PC-9 (cell line): ENCODE data around the gene MKNK2. TPM values are rescaled to one million over a fixed set of nuclear protein-coding genes. Genes with fewer than 3 reads are reported as not detected.

Experiments
- BruUV-seq: library from RNA; stranded (reverse); fragments of 400-500 nt; replicated peaks from 2 replicates; lab custom pipeline; 2021; lab: Mats Ljungman, UMichigan
- CTCF ChIA-PET: fragments of 300-600 bp; sonication (Branson Sonifier 250); formaldehyde crosslinking; loops from one replicate; lab custom pipeline; 2022; ENCODE audit warnings: antibody characterized with exemption; lab: Charles Lee
- POLR2A ChIA-PET: fragments of 300-600 bp; sonication (Branson Sonifier 250); formaldehyde crosslinking; loops from one replicate; lab custom pipeline; 2022; ENCODE audit warnings: antibody characterized with exemption; ENCODE audit not compliant: unreplicated experiment; lab: Charles Lee
- DNase-seq, 2 experiments: peaks; one replicate each; pipeline versions ENCODE4 v3.0.0 to v3.0.0-alpha.2; 2015 to 2022; ENCODE audit warnings: mixed read lengths in 1 of 2
- H2AFZ ChIP-seq: fragments of 200-600 bp; sonication (generic); 2 replicates; pipeline ENCODE4 v1.8.1; 2017; ENCODE audit warnings: antibody characterized with exemption
- H3F3A ChIP-seq: fragments of 200-600 bp; sonication (generic); 2 replicates; pipeline ENCODE4 v1.8.1; 2017; ENCODE audit warnings: antibody characterized with exemption, mild to moderate bottlenecking, low read depth; ENCODE audit not compliant: insufficient read depth
- H3K27ac ChIP-seq: fragments of 200-600 bp; sonication (generic); 2 replicates; pipeline ENCODE4 v1.6.1; 2016; ENCODE audit warnings: mixed run types
- H3K27me3 ChIP-seq: fragments of 200-600 bp; sonication (generic); 2 replicates; pipeline ENCODE4 v1.6.1; 2016; ENCODE audit warnings: low read depth, mixed run types; ENCODE audit not compliant: insufficient read depth
- H3K36me3 ChIP-seq: fragments of 200-600 bp; sonication (generic); 2 replicates; pipeline ENCODE4 v1.6.1; 2016; ENCODE audit warnings: low read depth, mixed run types
- H3K4me1 ChIP-seq: fragments of 200-600 bp; sonication (generic); replicated peaks from 2 replicates; pipeline ENCODE4 v1.6.1; 2016; ENCODE audit warnings: mixed run types; ENCODE audit not compliant: insufficient read depth
- H3K4me2 ChIP-seq: fragments of 200-600 bp; sonication (generic); 2 replicates; pipeline ENCODE4 v1.6.1; 2017; ENCODE audit warnings: mixed run types
- H3K4me3 ChIP-seq: fragments of 200-600 bp; sonication (generic); 2 replicates; pipeline ENCODE4 v1.6.1; 2016; ENCODE audit warnings: mixed run types
- H3K79me2 ChIP-seq: fragments of 200-600 bp; sonication (generic); 2 replicates; pipeline ENCODE4 v1.6.1; 2017; ENCODE audit warnings: low read depth, mixed run types
- H3K9me2 ChIP-seq: fragments of 200-600 bp; sonication (generic); 2 replicates; pipeline ENCODE4 v1.8.1; 2017; ENCODE audit warnings: mild to moderate bottlenecking; ENCODE audit not compliant: insufficient read depth
- H3K9me3 ChIP-seq: fragments of 200-600 bp; sonication (generic); 2 replicates; pipeline ENCODE4 v1.8.1; 2016; ENCODE audit warnings: low read depth; ENCODE audit not compliant: insufficient read depth
- H4K20me1 ChIP-seq: fragments of 200-600 bp; sonication (generic); 2 replicates; pipeline ENCODE4 v1.8.1; 2017; ENCODE audit not compliant: insufficient read depth
- CTCF ChIP-seq: fragments of 200-600 bp; sonication (generic); conservative IDR thresholded peaks from 2 replicates; pipeline ENCODE4 v1.6.1; 2017; ENCODE audit warnings: mixed run types, antibody characterized with exemption, mild to moderate bottlenecking, moderate library complexity
- EZH2 ChIP-seq: fragments of 200-600 bp; sonication (generic); IDR thresholded peaks from 2 replicates; pipeline ENCODE4 v1.8.0; 2017; ENCODE audit warnings: antibody characterized with exemption, low read depth
- intact Hi-C: fragments of 100-400 bp; cut with micrococcal nuclease; formaldehyde crosslinking; loops from one replicate; pipeline ENCODE4 v1.10.0; 2022; ENCODE audit not compliant: unreplicated experiment
- total RNA-seq: library from RNA; stranded (reverse); gene quantifications from 2 replicates; pipeline ENCODE4 v1.2.3, GENCODE V29; 2021

MKNK2 gene
- total RNA-seq, 1 experiment from 2014 or later, result 132 TPM

GRCh38 chr19:2010135-2010668, 40.8 kb downstream of the MKNK2 start:
- Histone ChIP-seq H3K27ac (no peak overlapping the region), H3K27me3 (no peaks in the 10 kb centered on the region), H2AFZ (no peak overlapping the region), H3F3A (no peaks in the 10 kb centered on the region), H3K4me3 (no peak overlapping the region), H3K4me2 (no peak overlapping the region), H3K4me1 (no peaks in the 10 kb centered on the region), H3K9me2 (no peaks in the 10 kb centered on the region), H3K36me3 (no peaks in the 10 kb centered on the region), H3K79me2 (peaks cover 15% of the 10 kb centered on the region), H3K9me3 (no peaks in the 10 kb centered on the region), H4K20me1 (no peaks in the 10 kb centered on the region; the same call in 1 of the 2 replicates)
- no TSS peak for BruUV-seq
- ChIA-PET POLR2A (no interaction called here), CTCF (no interaction called here)
- TF ChIP-seq EZH2 (no peak), CTCF (no peak)
- no peak for DNase-seq
- intact Hi-C loops, result loop anchor here (10.0 kb wide), 1 partner anchor 145 kb away; the partner anchor contains the start of gene AP3D1

- POLR2A ChIA-PET, result interaction anchor here (0.7 kb wide), 1 partner anchor 74 kb away, joined by 11 read pairs; no protein-coding TSS in a partner anchor
- H3K79me2 ChIP-seq, result no peaks in the 10 kb centered on the region
- intact Hi-C loops, result no loop called here
Measured at GRCh38 chr19:2003874-2004273, 47.2 kb downstream of the MKNK2 start.

GRCh38 chr19:1999856-2000515, 51.1 kb downstream of the MKNK2 start:
- intact Hi-C loops, result no loop called here
- Histone ChIP-seq H3K27me3 (no peaks in the 10 kb centered on the region), H3F3A (no peaks in the 10 kb centered on the region; the same call in 1 of the 2 replicates), H4K20me1 (no peaks in the 10 kb centered on the region), H3K9me2 (no peaks in the 10 kb centered on the region), H3K36me3 (peaks cover 3% of the 10 kb centered on the region; the same call in 1 of the 2 replicates), H3K4me2 (no peak overlapping the region), H2AFZ (no peak overlapping the region), H3K9me3 (no peaks in the 10 kb centered on the region), H3K4me1 (no peaks in the 10 kb centered on the region), H3K79me2 (no peaks in the 10 kb centered on the region), H3K27ac (no peak overlapping the region), H3K4me3 (no peak overlapping the region)
- no TSS peak for BruUV-seq
- TF ChIP-seq CTCF, result no peak
- no peak for TF ChIP-seq EZH2
- ChIA-PET POLR2A (no interaction called here), CTCF (no interaction called here)
- DNase-seq, result no peak

More at GRCh38 chr19:2003874-2004273, 47.2 kb downstream of the MKNK2 start:
- no peak overlapping the region for H2AFZ ChIP-seq
- no peaks in the 10 kb centered on the region; the same call in 1 of the 2 replicates for H4K20me1 ChIP-seq
- no TSS peak for BruUV-seq
- no peaks in the 10 kb centered on the region for H3K36me3 ChIP-seq
- no peak overlapping the region for H3K27ac ChIP-seq
- no peak overlapping the region for H3K4me3 ChIP-seq
- H3F3A ChIP-seq, result no peaks in the 10 kb centered on the region; the same call in 1 of the 2 replicates
- no peaks in the 10 kb centered on the region for H3K4me1 ChIP-seq
- H3K4me2 ChIP-seq, result no peak overlapping the region
- no peak for TF ChIP-seq EZH2
- TF ChIP-seq CTCF, result no peak
- H3K9me3 ChIP-seq, result no peaks in the 10 kb centered on the region
- DNase-seq, result no peak
- CTCF ChIA-PET, result no interaction called here
- no peaks in the 10 kb centered on the region for H3K27me3 ChIP-seq
- no peaks in the 10 kb centered on the region for H3K9me2 ChIP-seq
